GM21786 (cell line): ENCODE results near the gene ZNF746.

Experiments used
- ATAC-seq: cut with Tn5 transposase; IDR thresholded peaks from one replicate; pipeline ENCODE4 v1.9.1; 2021; ENCODE audit not compliant: unreplicated experiment

Gene ZNF746

DNA sequence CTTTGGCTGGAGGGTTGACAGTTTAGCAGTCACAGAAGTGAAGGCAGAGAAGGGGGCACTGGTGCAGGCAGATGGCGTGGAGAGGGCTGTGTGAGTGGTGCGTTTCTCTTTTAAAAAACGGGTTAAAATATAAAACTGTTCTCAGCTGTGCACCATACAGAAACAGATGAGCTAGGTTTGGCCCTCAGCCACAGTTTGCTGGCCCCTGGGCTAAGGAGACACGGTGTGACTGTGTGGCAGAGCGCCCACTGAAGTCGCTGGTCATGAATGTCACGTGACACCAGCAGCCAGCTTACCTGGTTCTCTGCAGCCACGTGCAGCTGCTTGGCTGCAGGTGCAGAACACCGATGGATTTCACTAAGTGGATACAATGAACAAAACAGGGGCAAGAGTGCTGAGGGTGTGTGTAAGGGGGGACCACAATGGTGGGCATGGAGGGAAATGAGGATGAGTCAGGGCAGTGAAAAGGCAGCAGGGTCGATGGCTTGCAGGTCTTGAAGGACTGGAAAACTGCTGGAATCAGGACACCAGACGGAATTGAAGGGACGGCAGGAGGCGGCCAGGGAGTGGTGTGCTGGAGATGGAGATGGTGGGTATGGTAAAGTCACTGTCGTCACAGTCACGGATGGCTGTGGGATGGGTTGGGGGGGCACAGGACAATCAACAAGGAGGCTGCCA, 7.4 kb downstream of the ZNF746 start:
- no peak for ATAC-seq

GRCh38 chr7:149489391-149490024, 8.1 kb downstream of the ZNF746 start:
- no peak for ATAC-seq

DNA sequence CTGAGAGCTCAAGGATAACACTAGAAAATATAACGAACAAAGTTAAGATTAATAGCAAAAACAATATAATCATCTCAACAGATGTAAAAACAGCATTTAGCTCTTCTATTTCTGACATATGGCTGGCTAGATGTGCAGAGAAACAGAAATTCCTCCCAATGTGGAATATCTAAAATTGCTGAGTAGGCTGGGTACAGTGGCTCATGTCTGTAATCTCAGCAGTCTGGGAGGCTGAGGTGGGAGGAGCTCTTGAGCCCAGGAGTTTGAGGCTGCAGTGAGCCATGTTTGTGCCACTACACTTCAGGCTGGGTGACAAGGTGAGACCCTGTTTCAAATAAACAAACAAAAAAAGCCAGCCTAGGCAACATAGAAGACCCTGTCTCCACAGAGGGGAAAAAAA, 18.0 kb downstream of the ZNF746 start:
- no peak for ATAC-seq

GRCh38 chr7:149478754-149479153, 18.9 kb downstream of the ZNF746 start:
- ATAC-seq = no peak

GRCh38 chr7:149477494-149478443, 19.8 kb downstream of the ZNF746 start:
- ATAC-seq = no peak

- ATAC-seq = no peak
These were observed 20.8 kb downstream of the ZNF746 start for GRCh38 chr7:149476791-149477190.

- no peak for ATAC-seq
These were observed 22.2 kb downstream of the ZNF746 start for GRCh38 chr7:149475121-149476045.

- ATAC-seq = no peak
These were observed 23.1 kb downstream of the ZNF746 start for GRCh38 chr7:149474309-149475120.

- ATAC-seq = no peak
These were observed 24.4 kb downstream of the ZNF746 start for GRCh38 chr7:149473251-149473650.

DNA sequence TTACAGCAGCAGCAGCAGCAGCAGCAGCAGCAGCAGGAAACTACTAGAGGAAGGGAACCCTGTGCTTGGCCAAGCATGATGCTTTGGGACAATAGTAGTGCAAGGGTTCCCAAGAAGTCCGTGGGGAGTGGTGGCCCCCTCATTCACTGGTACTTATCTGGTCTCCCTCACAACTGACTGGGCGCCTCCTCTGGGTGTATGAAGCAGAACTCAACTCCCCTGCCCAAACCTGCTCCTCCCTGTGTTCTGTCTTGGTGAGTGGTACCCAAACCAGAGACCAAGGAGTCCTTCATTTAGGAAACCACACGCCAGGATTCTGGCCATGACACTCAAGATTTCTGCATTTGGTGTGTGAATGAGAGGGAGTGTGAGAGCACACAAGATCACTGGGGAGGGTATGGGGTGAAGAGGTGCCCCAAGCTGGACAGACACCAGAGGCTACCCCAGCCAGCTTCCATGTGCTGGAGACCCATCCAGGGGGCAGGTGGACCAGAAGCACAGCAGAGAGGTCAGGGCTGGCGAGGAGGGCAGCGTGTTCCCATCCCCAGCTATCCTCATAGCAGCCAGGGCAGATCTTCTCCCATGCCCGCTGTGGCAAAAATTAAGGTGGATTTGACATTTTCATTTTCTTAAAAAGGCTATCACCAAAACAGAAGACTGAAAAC, 26.2 kb downstream of the ZNF746 start:
- ATAC-seq = no peak

DNA sequence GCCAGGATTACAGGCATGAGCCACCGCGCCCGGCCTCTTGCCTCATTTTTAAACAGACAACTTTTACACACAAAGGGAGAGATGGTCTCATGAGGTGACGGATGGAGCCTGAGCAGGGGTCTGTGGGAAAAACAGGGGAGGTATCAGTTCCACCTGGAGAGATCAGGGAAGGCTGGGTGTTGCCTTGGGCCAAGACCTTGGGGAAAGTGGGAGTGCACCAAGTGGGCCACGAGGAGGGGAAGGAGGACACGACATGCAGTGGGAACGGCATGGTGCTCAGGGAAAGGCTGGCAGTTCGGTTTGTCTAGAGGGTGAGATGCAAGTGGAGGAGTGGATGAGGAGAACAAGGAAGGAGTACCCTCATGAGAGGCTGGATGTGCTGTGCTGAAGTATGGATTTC, 27.8 kb downstream of the ZNF746 start:
- ATAC-seq = no peak

DNA sequence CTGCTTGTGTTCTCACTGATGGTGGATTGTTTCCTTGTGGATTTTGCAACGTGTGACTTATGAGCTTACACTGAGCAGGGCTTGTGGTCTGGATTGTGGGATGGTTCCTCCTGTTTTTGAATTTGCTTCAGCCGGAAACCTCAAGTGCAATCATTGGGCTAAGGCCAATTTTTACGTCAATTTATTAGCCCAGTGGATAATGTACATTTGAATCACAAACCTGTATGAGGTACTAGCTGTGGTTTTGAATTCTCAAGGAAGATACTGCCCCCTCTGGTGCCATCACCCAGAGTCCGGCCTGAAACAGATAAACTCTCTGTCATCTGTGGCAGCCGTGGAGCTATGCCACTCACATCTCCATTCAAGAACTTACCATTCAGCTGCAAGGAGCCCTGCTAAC, 29.4 kb downstream of the ZNF746 start:
- ATAC-seq = no peak

DNA sequence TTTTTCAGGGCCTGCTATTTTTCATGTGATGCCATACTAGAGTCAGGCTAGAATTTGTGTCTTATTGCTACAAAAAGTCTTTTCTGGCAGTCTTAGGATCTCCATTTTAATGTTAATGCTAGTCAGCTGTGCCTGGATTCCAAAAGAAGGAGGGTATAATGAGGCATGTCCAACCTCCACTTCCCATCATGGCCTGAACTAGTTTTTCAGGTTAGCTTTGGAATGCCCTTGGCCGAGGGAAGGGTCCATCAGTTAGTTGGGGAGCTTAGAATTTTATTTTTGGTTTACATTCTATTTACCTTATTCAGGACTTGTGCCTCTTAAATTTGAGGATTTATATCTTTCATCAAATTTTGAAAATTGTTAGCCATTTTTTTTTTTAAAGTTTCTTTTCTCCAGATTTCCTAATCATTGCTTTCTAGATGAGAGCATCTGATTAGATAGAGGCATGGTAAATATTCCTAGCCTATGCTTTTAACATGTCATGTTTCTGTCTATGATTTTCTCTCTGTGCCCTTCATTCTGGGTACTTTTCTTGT, 30.2 kb downstream of the ZNF746 start:
- no peak for ATAC-seq

- no peak for ATAC-seq
These were observed 31.2 kb downstream of the ZNF746 start for GRCh38 chr7:149466364-149466763.

DNA sequence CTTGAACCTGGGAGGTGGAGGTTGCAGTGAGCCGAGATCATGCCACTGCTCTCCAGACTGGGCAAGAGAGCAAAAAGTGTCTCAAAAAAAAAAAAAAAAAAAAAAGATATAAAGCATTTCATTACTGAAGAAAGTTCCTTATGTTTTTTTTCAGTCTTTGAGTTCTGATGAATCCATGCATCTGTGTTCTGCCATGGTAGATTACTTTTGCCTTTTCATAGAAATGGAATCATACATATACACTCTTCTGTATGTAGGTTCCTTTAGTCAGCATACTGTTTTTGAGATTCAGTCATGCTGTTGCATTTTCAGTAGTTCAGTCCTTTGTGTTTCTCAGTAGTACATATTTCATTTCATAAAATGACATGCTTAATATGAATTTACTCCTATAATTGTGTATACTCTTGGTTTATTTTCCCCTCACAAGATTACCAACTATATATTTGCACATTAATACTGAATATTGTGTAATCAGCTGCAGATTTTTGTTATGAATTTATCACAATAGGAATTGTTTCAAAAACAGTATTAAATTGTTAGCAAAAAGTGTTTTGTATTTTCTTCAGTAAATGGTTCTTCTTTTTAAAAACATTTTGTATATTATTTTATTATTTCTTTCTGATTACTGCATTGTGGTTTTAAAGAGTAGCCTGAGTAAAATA, 34.0 kb downstream of the ZNF746 start:
- ATAC-seq = no peak

DNA sequence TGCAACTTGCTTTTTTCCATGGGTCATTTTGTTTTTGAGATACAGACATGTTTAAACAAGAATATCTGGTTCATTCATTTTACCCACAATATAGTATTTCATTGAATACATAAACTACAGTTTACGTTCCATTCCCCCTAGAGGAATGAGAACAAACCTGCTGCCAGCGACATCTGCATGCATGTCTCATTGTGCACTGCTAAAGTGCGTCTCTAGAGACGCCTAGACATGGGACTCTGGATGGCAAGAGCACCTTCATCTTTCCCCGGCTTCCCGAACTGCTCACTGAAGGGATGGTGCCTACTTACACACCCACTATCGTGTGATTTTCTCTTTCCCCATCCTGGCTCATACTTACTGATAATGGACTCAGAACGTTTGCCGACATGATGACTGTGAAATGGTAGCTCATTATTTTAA, 35.5 kb downstream of the ZNF746 start:
- no peak for ATAC-seq

GRCh38 chr7:149460493-149461277, 36.9 kb downstream of the ZNF746 start, which contains the start of gene ZNF777:
ZNF777 (minus strand) TSS chr7:149461062; CDS start chr7:149456022, 5,040 bp downstream.
- peak; percentile 98 for ATAC-seq
